ENCODE data around the gene ENG.

Gene ENG

DNA sequence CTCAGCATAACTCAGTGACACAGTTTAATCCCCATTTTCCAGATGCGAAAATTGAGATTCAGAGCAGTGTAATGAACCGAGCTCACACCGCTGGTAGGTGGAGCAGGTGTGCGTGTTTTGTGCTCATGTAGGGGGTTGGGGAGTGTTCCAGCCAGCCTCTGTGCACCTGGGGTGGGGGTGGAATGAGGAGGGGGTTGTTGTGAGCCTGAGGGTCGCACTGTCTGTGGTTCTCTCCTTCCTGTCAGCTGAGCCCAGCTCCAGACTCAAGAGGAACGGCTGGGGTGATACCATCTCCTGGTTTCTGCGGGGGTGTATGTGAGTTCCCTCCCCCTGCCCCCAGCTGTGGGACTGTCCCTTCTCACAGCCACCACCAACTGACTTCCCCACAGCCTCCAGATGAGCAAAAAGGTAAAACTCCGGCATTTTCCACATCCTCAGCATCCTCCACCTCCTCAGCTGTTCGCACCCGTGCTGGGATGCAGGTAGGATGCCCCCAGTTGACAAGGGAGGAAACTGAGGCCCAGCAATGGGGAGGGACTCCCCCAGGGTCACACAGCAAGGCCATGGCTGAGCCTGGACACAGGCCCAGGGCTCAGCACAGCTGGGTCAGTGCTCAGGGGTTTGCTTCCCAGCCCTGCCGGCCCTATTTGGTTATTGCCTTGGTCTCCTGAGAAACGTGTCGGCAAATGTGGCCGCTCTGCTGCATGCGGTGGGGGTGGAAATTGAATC is 78.1 kb downstream of the ENG start:
- peak; percentile 62 for DNase-seq (ENCODE audit: low read depth)

DNA sequence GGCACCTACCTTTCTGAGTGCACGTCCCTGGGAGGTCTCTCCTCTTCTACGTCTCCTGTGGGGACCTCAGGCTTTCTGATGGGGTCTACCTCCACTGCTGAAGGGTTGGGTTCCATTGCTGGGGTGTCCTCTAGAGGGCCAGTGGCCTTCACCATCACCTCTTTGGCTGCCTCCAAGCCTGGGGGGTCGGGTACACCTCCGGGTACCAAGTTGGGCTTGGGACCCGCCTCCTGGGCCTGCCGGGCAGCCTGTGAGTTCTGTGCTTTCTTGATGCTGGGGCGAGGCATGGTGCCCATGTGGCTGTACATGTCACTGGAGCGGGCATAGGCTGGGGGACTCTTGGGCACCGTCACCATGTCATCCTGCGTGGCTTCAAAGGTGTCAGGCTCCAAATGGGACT is 80.5 kb downstream of the ENG start:
- no peak for DNase-seq (ENCODE audit: low read depth)

DNA sequence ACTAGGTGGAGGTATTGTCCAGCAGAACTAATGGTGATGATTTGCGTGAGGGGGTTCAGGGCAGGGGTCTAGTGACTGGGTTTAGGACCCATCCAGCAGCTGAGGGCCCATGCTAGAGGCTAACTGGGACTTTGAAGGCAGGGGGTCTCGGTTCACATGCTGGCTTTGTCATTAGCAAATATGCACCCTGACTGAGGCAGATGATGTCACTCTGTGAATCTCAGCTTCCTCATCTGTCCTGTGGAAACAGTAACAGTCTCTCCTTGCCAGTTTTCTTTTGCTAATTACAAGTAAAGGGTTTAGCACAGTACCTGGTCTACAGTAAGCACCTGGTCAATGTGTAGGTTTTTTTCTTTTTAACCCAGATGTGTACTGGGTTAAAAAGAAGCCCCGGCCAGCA is 81.2 kb downstream of the ENG start:
- DNase-seq (ENCODE audit: low read depth), result no peak

DNA sequence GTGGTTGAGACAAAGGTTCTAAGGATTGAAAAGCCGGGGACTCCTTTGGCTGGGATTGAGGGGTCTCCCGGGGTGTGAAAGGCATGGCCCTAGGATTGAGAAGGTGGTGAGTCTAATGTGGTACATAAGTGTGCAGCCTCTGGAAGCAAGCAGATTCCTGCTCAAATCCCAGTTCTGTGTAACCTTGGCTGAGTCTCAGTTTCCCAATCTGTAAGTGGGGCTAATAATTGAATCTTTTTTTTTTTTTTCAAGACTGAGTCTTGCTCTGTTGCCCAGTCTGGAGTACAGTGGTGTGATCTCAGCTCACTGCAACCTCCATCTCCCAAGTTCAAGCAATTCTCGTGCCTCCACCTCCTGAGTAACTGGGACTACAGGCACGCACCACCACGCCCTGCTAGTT is 81.9 kb downstream of the ENG start:
- no peak for DNase-seq (ENCODE audit: low read depth)

DNA sequence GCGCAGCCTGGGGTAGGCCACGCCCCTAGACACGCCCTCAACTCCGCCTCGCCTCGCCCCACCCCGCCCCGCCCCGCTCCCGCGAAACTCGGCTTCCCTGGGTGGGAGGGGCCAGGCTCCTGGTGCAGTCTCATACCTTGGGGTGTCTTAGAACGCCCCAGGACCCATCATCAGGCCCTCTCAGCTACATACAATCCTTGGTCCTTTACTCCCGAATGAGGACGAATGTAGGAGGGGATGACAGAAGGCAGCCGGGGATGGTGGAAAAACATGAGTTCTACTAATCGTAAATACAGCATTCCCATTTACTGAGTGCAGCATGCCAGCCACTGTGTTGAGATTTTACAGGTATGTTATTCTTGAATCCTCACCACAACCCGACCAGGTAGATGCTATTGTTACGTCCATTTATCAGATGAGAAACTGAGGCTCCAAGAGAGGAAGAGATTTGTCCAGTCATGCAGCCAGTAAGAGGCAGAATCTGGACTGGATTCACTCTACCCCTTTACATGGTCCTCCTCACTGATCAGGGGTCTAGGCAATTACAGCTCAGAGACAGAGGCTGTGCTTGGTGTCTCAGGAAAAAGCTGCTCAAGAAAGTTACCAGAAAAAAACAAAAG is 82.8 kb downstream of the ENG start:
- no peak for DNase-seq (ENCODE audit: low read depth)

DNA sequence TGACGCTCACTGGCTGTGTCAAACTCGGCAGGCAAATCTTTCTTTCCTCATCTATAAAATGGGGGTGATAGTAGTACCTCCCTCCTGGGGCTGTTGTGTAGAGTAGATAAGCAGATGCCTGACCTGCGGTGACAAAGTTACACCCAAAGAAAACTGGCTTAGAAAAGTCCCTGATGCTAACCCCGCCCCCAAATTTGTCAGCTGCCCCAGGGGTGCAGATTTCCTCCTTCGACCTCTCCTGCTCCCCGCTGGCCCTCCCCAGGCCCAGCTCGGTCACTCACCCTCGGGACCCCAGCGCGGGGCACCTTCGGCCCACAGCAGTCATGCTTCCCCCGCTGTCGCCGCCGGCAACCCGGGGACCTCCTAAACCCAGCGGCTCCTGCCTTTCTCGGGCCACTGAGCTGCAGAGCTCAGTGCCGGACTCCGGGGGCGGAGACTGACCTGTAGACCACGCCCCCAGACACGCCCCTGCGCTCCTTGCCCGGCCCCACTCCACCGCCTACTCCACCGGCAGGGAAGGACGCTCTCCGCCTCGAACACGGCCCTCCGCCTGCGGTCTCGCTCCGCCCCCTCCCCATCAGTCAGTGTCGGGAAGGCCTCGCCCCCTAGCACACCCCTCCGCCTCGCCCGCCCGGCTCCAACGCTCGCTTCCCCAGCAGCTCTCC is 83.4 kb downstream of the ENG start:
- peak; percentile 95 for DNase-seq (ENCODE audit: low read depth)

DNA sequence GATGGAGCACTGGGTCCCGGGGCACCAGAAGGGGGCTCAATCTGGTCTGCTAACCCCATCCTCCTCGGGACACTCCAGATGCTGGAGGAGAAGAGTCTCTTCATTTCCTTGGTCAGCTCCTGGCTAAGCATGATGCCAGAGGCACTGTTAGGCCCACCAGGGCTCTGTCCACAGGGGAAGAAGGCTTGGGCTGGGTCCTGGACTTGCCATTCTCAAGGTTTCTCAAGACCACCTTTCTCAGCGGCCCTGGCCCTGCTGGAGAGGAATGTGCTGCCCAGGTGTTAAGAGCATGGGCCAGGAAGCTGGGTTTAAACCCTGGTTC is 83.9 kb downstream of the ENG start:
- DNase-seq (ENCODE audit: low read depth), result no peak

DNA sequence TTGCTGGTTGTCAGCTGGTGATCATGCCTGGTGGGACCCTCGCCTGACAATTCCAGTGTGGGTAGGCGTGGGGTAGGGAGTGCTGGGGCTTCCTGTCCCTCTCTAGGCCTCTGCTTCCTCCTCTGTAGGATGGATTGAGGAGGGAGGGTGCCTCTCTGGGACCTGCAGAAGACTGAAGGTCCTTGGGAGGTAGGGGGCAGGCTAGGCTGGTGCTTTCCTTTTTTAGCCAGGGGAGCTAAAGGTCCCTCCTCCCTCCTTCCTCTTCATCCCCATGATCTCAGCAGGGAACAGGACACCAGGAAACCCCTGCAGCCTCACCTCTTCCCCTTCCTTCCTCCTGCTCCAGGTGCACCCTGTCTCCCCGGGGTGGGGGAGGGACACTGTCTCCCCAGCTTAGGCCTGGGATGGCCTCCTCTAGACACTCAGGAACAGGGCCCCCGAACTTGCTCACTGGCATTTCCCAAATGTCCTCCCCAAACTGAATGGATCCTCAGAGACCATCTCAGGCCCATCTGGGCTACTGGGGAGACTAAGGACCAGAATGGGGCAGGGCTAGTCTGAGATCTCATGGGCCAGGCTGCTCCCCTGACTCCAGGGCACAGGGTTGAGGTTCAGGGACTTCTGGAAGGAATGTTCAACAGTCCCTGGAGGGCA is 84.4 kb downstream of the ENG start:
- no peak for DNase-seq (ENCODE audit: low read depth)

DNA sequence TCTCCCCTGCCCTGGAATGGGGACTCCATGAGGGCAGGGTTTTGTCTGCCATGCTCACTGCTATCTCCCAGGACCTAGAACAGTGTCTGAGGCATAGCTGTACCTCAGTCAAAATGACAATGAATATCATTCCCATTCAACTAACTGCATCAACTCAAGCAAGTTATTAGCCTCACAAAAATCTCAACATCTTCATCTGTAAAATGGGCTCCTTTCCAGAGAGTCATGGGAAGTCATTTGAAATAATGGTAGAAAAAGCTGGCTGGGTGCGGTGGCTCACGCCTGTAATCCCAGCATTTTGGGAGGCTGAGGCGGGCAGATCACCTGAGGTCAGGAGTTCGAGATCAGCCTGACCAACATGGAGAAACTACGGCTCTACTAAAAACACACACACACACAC is 85.4 kb downstream of the ENG start:
- DNase-seq (ENCODE audit: low read depth), result no peak

DNA sequence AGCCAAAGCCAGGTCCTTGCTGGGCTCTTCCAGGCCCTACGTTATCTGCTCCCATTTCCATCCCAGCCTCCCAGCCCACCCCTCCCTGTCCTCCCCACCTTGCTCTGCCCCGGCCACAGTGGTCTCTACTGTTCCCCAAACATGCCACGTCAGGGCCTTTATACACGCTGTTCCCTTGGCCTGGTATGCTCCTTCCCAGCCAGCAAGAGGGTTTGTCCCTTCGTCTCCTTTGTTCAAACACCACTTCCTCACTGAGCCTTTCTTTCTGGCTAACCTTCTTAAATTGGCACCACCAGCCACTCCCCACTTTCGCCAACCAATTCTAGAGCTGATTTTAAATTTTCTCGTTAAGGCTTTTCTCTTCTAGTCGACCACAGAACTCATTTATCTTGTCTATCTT is 85.8 kb downstream of the ENG start:
- no peak for DNase-seq (ENCODE audit: low read depth)

DNA sequence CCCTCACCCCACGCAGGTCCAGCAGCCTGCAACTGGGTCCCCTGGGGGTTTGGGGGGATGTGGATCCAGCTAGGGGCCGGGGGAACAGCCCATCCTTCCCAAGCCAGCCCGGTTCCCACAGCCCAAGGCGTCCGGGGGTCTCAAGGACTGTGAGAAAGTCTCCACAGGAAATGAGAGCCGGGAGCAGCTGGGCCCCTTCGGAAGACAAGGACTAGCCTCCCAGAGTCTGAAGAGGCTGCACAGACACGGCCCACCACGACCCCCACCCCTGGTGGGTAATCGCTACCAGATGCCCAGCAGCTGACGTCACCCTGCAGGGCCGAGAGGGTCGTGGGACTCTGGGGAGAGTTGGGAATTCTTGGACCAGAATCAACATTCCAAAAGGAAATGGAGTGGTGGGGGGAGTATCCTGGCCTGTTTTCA is 86.5 kb downstream of the ENG start:
- DNase-seq (ENCODE audit: low read depth), result no peak

DNA sequence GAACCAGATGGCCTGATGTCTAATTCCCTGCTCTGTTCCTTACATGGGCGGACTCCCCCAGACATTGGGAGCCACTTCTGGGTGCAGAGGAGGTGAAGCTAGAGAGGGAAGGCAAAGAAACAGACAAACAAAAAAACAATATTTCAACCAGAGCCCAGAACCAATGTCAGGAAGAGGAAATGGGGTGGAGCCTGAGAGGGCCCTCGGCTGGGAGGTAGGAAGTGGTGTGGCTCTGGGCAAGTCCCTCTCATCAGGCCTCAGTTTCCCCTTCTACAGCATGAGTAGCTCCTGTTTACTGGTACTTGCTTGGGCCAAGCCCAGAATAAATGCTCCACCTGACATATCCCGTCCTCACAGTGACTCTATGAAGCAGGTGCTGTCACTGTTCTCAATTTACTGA is 87.0 kb downstream of the ENG start:
- DNase-seq (ENCODE audit: low read depth), result no peak

DNA sequence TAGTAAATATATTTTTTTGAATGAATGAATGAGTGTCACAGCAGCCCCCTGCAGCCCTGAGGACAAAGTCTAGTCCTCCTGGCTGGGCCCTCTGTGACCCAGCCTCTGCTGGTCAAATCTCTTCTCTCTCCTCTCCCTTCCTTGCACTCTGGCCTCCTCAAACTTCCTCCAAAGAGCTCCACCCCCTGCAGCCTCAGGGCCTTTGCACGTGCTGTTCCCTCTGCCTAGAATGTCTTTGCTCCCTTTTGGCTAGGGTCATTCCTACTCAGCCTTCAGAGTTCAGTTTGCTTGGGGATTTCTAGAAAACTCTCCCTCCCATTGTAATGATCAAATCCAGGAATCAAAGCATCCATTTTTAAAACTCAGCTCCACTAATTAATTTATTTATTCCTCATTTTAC is 89.0 kb downstream of the ENG start:
- no peak for DNase-seq (ENCODE audit: low read depth)

All from activated T-cell treated with anti-CD3 and anti-CD28 coated beads for 24 hours (primary cell).